NCI-H1694 treated with DMSO at 0.1 percent for 48 hours (cell line): ENCODE data around the gene HBZ.
"Not testable (repeated sequence)": the region's sequence is repeated elsewhere in the genome, so short reads cannot be mapped to it uniquely, and the experiment has no call there.

Experiments
- DNase-seq: peaks from one replicate; lab custom pipeline; 2025; lab: John Stamatoyannopoulos, UW

The HBZ gene

DNA sequence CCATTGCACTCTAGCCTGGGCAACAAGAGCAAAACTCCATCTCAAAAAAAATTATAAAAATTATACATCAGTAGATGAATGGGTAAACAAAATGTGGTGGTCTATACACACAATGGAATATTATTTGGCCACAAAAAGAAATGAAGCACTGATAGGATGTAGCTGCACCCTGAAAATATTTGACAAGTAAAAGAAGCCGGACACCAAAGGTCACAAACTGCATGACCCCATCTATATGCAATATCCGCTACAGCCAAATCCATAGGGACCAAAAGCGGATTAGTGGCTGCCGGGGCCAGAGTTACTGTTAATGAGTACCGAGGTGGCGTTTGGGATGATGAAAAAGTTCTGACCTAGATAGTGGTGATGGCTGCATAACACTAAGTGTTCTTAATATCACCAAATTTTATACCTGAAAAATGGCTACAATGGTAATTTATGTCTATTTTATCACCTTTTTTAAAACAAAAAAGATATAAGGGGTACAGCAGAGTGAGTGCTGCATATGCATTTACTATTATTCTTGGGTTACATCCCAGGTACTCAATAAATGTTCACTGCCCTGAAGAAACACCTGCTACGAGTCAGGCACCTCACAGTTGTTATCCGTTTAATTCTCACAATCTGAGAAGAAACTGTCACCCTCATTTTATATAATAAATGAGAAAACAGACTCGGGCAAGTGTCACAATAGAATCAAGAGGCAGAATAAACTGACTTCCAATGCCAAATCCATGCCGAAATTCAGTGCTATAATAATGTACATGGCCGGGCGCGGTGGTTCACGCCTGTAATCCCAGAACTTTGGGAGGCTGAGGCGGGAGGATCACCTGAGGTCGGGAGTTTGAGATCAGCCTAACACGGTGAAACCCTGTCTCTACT is 27.0 kb downstream of the HBZ start:
- no peak for DNase-seq

DNA sequence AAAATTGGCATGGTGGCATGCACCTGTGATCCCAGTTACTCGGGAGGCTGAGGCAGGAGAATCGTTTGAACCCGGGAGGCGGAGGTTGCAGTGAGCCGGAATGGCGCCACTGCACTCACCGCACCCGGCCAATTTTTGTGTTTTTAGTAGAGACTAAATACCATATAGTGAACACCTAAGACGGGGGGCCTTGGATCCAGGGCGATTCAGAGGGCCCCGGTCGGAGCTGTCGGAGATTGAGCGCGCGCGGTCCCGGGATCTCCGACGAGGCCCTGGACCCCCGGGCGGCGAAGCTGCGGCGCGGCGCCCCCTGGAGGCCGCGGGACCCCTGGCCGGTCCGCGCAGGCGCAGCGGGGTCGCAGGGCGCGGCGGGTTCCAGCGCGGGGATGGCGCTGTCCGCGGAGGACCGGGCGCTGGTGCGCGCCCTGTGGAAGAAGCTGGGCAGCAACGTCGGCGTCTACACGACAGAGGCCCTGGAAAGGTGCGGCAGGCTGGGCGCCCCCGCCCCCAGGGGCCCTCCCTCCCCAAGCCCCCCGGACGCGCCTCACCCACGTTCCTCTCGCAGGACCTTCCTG is 27.7 kb downstream of the HBZ start, which contains the start of gene HBQ1:
Gene HBQ1, plus strand, starts transcription at position 359 of the 575 bp plus-strand sequence. Its CDS starts 28 bp downstream, at position 387.
- DNase-seq: peak; percentile 5

DNA sequence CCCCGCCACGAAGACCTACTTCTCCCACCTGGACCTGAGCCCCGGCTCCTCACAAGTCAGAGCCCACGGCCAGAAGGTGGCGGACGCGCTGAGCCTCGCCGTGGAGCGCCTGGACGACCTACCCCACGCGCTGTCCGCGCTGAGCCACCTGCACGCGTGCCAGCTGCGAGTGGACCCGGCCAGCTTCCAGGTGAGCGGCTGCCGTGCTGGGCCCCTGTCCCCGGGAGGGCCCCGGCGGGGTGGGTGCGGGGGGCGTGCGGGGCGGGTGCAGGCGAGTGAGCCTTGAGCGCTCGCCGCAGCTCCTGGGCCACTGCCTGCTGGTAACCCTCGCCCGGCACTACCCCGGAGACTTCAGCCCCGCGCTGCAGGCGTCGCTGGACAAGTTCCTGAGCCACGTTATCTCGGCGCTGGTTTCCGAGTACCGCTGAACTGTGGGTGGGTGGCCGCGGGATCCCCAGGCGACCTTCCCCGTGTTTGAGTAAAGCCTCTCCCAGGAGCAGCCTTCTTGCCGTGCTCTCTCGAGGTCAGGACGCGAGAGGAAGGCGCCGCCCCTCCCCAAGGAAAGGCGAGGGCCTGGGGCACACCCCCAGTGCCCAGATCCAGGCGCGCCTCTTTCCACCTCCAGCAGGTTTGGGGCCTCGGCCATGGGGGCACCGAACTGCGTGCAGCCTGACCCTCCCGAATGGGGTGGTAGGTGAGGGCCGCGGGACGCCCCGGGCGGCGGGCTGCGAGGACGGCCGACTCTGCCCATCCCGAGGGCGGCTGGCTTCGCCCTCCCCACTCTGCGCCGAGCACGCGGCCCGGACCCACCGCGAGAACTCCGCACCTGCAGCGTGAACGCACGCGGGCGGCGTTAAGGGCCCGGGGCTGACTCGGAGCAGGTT is 28.5 kb downstream of the HBZ start:
- DNase-seq: peak; percentile 22

DNA sequence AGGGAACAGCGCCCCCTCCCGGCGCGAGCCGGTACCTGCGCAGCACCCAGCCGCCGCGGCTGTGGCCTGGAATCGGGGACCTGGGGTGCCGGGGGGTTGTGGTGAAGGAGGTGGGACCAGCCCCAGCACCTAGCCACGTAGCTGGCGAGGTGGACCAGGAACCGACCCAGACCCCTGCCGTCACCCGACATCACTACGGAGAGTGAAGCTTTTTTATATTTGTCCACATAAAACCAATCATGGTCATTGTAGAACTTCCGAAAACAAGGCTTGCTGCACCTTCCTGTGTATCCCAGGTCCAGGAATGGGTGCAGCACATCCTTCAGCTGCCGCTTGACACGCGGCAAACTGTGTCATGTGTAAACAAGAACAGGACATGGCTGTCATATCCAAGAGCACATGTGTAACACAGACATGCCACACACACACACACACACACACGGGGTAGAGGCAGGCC is 29.1 kb downstream of the HBZ start:
- no peak for DNase-seq

DNA sequence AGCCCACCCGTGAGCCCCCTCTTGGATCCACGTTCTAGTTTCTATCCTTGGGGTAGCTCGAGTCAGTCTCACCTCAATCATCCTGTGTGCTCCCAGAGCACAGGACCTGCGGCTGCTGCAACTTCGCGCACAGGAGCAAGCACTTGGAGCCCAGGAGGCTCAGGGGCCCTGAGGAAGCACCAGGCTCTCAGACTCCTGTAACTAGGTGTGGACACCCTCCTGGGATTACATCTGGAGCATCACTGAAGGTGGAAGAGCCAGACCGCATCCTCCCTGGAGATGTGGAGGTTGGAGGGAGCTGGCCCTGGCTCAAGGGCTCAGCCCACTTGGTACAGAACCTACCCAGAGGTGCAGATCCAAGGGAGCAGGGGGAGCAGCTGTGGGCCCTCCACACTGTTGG is 30.6 kb downstream of the HBZ start:
- no peak for DNase-seq

DNA sequence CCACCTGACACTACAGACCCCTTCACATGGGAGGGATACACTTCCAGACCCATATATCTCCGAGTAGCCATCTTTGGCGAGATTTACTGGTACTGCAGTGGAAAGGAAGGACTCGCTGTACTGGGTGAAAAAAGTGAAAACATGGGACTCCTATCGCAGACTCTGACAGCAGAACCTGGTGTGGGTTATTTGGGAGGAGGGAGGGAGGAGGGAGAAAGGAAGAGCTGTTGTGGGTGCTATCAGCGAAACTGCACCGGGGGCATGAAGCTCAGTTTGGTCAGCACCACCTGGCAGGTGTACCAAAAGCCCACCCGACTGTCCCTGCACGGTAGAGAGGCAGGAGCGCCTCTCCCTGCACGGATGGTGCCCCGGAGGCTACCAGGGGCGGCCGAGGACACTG is 32.8 kb downstream of the HBZ start:
- DNase-seq: no peak

DNA sequence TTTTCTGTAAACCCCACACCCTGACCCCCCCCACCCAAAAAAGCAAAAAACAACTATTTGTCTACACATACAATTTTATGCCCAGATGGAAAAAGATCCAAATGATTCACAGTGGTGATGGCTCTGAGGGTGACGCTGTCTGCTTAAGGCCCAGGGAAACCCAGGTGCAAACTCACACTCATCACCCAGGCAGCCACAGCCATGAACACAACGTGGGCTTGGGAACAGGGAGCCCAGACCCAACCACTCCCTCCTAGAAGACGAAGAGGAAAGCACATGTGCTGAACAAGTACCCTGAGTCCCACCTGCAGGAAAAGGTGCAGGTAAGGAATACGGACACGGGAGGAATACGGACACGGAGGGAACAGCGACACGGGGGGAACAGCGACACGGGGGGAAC is 33.2 kb downstream of the HBZ start:
- DNase-seq: no peak

DNA sequence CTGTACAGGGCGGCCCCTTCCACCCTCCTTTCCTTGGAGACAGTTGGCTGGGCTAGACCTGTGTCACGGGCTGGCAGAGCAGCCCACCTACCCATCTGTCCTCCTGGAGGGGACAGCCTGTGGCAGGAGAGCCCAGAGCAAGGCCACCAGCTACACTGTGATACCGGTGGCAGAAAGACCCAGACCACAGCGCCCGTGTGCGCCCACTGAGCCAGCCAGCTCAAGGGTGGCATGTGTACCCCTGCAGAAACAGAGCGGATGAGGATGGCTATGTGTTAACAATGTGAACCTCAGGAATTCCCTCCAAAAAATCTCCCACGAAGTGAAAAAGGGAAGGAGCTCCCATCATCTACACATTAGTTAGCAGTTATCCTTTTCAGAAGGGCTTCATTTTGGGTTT is 34.9 kb downstream of the HBZ start:
- DNase-seq: no peak

DNA sequence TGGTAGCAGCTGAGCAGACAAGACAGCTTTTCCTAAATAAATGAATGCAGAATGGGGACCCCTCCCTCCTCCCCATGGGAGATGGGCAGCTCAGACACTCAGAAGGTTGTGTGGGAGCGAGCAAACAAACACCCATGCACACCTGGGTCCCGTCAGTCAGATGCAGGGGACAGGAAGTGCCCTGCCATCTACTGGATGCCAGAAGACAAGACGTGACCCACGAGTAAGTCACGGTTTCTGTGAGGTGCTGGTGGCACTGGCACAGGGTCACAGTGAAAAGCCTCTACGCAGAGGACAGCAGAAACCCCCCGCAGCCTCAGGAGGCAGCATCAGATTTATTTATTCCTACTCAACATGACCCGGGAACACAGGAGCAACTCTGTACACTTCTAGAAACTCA is 36.2 kb downstream of the HBZ start:
- no peak for DNase-seq

DNA sequence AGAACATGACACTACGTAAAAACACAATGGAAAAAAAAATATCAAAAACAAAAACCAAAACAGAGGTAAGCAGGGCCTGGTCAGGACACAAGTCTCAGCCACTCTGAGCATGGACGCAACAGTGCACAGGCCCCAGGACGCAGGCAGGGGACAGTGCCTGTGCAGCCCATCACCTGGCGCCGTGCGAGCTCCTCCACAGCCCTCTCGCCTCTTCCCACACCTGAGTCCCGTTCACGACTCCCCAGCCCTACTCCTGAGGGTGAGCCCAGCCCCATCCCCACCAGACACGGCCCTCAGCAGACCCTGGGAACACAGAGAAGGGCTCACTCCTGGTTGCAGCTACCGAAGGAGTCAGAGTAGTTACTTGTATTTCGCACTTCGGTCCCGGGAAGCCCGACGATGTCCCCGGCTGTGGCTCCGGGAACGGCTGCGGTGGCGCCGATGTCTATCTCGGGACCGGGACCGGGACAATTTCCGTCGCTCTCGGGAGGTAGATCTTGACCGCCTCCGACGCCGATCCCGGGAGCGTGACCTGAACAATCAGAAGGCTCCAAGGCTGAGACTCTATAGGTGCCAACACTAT is 37.3 kb downstream of the HBZ start:
- no peak for DNase-seq

DNA sequence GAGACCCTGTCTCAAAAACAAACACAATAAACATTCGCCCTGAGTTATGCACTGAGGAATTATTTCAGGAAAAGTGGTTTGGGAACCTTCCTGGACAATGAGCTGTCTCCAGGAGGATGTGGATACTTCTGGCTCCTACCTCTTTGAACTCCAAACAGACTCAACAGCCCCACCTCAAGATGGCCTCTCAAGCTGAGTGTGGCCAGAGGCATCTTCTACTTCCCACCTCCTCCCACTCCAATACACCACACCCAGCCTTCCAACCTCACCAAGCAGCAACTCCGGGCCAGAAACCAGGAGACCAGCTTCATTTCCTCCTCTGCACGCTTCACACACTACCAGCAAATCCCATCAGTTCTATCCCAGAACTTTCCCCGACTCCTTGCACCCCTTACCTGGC is 39.4 kb downstream of the HBZ start:
- DNase-seq: no peak

DNA sequence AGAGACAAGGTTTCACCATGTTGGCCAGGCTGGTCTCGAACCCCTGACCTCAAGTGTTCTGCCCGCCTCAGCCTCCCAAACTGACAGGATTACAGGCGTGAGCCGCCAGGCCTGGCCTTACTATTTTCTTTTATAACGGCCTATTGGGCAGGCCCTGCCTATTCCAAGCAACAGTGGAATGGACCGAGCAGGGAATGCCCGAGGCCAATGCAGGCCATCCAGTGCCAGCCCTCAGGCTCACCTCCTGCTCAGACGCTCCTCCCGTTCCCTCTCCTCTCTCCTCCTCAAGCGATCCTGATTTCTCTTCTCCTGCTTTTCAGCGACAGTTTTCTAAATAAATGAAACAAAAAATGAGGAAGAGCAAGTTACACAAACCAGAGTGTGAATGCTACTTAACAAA is 40.2 kb downstream of the HBZ start:
- DNase-seq: no peak

DNA sequence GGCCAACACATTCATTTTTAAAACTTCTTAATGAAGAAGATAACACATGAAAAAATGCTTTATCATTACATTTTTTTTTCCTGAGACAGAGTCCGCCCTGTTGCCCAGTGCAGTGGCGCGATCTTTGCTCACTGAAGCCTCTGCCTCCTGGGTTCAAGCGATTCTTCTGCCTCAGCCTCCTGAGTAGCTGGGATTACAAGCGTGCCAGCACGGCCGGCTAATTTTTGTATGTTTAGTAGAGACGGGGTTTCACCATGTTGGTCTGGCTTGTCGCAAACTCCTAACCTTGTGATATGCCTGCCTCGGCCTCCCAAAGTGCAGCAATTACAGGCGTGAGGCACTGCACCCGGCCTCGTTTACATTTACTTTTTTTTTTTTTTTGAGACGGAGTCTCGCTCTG is 41.0 kb downstream of the HBZ start:
- DNase-seq: no peak

DNA sequence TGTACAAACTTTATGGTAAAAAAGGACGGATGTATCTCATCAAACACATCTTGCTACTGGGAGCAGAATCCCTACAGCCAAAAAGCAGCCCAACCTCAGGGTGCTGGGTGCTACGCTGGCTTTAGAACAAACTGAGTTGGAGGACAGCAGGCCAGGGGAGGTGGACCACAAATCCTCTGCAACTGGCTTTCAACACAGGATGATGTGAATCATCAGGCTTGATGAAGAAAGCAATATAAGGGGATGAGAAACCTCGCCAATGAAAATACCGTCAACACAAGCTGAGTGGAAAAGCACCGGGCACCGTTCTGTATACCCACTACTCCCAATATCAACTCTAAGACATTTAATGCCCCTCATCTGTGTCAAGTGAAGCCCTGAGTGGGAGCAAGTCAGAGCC is 42.1 kb downstream of the HBZ start:
- DNase-seq: no peak

DNA sequence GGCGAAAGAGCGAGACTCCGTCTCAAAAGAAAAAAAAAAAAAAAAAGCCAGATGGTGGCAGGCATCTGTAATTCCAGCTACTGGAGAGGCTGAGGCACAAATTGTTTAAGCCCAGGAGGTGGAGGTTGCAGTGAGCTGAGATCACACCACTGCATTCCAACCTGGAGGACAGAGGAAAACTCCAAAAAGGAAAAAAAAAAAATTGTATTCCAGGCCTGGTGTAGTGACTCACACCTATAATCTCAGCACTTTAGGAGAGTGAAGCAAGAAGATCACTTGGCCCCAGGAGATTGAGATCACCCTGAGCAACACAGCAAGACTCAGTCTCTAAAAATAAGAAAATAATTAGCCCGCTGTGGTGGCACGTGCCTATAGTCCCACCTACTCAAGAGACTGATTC is 47.9 kb downstream of the HBZ start:
- DNase-seq: no peak

DNA sequence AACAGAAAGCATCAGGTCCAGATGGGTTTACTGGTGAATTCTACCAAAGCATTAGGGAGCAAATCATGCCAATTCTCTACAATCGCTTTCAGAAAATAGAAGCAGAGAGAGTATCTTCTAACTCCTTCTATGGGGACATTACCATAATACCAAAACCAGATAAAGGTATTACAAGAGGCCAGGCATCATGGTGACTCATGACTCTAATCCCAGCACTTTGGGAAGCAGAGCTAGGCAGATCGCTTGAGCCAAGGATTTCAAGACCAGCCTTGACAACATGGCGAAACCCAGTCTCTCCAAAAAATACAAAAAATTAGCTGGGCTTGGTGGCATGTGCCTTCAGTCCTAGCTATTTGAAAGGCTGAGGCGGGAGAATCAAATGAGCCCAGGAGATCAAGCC is 50.8 kb downstream of the HBZ start:
- DNase-seq: no peak

DNA sequence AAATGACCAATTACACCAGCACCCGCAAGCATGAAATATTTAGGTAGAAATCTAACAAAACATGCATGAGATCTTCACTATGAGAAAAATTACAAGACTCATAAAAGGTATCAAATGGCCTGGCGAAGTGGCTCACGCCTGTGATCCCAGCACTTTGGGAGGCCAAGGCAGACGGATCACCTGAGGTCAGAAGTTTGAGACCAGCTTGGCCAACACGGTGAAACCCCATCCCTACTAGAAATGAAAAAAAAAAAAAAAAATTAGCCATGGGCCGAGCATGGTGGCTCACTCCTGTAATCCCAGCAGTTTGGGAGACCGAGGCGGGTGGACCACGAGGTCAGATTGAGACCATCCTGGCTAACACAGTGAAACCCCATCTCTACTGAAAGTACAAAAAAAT is 51.6 kb downstream of the HBZ start:
- not testable (repeated sequence) for DNase-seq
